ENCODE results near the gene CABP4. TPM values are rescaled to one million over a fixed set of nuclear protein-coding genes. Genes with fewer than 3 reads are reported as not detected.

CABP4 gene
- polyA plus RNA-seq, 1 donor from 2014 or later = 3.9 TPM

DNA sequence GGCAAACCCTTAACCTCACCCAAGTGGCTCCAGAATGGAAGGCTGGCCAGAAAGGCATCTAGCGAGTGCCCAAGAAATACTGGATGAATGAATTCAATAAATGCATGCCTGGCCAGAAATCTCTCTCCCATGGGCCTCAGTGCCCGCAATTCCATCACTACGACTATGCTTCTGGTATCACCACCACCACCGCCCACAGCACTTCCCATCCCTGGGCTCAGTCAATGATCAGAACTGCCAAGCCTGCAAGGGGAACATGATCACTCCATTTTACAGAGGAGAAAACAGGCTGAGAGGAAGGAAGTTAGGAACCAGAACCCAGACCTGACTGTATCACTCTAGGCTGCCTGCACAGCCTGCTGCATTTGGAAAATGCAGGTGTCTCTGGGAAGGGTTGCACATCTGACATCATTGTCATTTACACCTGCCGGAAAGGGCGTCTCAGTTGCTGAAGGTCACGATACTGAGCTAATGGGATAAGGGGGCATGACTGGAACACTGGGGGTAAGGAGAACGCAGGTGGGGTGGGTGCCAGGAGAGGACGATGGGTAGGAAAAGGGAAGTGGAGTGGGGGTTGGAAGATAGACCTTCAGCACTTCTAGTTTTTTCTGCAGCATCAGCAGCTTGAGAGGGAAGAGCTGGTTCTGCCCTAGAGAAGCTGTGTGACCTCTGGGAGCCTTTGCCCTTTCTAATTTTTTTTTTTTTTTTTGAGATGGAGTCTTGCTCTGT is 5.9 kb upstream of the CABP4 start:
- peak overlapping the region; percentile 67 to 94 (median 68) for H3K27ac Mint-ChIP-seq
- no peaks in the 10 kb centered on the region for H3K36me3 Mint-ChIP-seq
- H3K9me3 Mint-ChIP-seq = no peaks in the 10 kb centered on the region
- H3K4me1 Mint-ChIP-seq = peaks cover 26 to 43% (median 39%) of the 10 kb centered on the region in 3 donors
- peak overlapping the region in 3 of 4 donors; percentile 33 to 74 (median 51) for H3K4me3 Mint-ChIP-seq
- H3K27me3 Mint-ChIP-seq = peaks cover 3% of the 10 kb centered on the region

GRCh38 chr11:67450796-67451657 is 4.1 kb upstream of the CABP4 start:
- H3K27ac Mint-ChIP-seq = peak overlapping the region in 1 of 3 donors; percentile 35
- H3K27me3 Mint-ChIP-seq = peaks cover 3% of the 10 kb centered on the region
- peaks cover 15 to 31% (median 25%) of the 10 kb centered on the region in 3 donors for H3K4me1 Mint-ChIP-seq
- H3K9me3 Mint-ChIP-seq = no peaks in the 10 kb centered on the region
- no peaks in the 10 kb centered on the region for H3K36me3 Mint-ChIP-seq
- H3K4me3 Mint-ChIP-seq = peak overlapping the region in 1 of 4 donors; percentile 14

DNA sequence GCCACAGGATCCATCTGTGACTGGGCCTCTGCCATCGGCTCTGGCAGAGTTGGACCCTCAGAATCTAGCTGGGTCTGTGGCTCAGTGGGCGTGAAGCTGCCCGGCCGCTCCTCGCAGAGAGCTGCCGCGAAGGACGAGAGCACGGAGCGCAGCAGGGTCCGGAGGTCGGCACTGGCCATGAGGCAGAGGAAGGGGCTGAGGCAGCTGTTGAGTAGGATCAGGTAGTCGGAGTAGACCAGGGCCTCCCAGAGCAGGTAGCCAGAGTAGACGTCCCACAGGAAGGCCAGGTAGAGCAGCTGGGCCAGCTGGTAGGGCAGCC is 3.5 kb upstream of the CABP4 start:
- Mint-ChIP-seq H3K27me3 (peaks cover 3% of the 10 kb centered on the region), H3K4me1 (peaks cover 11 to 28% (median 19%) of the 10 kb centered on the region in 3 donors)

DNA sequence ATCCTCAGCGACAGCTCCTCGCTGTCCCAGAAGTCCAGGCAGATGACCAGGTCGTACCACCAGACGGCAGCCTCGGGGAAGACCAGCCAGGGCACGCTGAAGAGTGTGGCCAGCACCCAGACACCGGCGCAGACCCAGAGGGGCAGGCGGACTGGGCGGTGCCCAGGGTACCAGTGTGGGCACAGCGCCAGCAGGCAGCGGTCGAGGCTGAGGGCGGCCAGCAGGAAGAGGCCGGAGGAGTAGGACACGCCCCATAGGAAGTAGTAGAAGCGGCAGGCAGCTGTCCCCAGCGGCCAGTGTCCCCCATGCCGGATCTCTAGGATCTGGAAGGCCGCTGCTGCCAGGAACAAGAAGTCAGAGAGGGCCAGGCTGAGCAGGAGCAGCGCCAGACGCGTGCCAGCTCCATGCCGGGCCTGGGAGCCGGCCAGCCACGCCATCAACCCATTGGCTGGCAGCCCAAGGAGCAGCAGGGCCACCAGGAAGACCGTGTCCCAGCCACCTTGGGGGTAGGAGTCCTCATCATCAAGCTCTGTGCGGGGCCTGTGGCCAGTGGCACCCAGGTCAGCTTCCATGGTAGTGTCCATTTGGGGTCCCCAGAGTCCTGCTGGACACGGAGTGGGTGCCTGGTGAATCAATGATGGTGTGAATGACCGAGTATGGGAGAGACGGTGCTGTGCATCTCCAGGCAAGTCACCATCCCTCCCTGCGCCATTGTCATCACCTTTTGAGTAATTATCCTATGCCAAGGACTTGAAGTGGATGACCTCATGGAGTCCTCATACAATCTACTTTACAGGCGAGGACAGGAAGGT is 2.8 kb upstream of the CABP4 start, which contains the start of gene GPR152:
GPR152 (minus strand) TSS at position 589 of the 812 bp plus-strand sequence; CDS start at position 584, 5 bp downstream.
- Mint-ChIP-seq H3K4me3 (peak within 1 kb of the TSS in 1 of 4 donors; percentile 14), H3K4me1 (peaks cover 12 to 28% (median 14%) of the 10 kb centered on the region in 3 donors), H3K9me3 (no peaks in the 10 kb centered on the region), H3K27me3 (peaks cover 3% of the 10 kb centered on the region), H3K27ac (peak within 1 kb of the TSS in 1 of 3 donors; percentile 39), H3K36me3 (no peaks in the 10 kb centered on the region)

More for the DNA sequence above, 3.5 kb upstream of the CABP4 start:
- Mint-ChIP-seq H3K9me3 (no peaks in the 10 kb centered on the region), H3K36me3 (no peaks in the 10 kb centered on the region), H3K4me3 (peak overlapping the region in 1 of 4 donors; percentile 14), H3K27ac (peak overlapping the region in 1 of 3 donors; percentile 35)

DNA sequence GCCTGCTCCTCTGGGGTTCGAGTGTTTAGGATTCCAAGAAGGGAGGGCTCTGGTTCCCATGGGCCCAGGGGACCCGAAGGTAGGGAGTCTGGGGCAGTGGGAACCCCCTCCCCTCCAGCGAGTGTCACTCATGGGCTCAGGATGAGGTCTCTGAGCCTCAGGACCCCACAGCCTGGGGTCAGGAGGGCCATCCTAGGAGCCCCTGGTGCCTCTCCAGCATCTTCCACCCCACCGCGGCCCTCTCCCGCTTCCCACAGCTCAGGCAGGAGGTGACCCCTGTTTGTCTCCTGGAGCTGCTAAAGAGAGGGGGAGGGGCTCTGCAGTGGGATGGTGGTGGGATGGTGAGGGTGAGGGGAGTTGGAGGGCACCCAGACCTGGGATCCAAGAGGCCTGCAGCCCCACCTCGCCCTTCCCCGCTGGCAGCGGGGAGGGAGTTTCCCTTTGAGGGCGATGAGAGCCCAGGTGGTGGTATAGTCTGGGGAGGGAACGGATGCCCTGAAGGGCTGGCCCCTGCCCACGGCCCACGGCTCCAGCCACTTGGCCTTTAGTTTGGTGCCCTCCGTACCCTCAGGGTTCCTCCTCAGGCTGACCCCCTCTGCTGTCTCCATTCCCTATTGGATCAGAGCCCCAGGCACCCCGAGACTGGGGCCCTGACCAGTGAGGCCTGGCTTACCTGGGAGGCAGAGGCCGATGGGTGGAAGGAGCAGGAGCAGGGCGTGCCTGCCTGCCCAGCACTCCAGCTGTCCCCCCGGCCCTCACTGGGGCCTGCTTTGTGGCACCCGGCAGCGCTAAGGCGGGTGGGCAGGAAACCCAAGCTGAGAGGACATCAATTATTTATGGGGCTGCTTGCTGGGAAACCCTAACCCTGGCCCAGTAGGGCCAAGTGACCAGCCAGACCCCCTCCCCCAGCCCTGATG is 1.1 kb upstream of the CABP4 start:
- H3K9me3 Mint-ChIP-seq = no peaks in the 10 kb centered on the region
- peaks cover 13 to 25% (median 16%) of the 10 kb centered on the region in 3 donors for H3K4me1 Mint-ChIP-seq
- no peak overlapping the region for H3K4me3 Mint-ChIP-seq
- H3K36me3 Mint-ChIP-seq = peaks cover 2% of the 10 kb centered on the region
- no peak overlapping the region for H3K27ac Mint-ChIP-seq
- H3K27me3 Mint-ChIP-seq = peaks cover 2% of the 10 kb centered on the region

DNA sequence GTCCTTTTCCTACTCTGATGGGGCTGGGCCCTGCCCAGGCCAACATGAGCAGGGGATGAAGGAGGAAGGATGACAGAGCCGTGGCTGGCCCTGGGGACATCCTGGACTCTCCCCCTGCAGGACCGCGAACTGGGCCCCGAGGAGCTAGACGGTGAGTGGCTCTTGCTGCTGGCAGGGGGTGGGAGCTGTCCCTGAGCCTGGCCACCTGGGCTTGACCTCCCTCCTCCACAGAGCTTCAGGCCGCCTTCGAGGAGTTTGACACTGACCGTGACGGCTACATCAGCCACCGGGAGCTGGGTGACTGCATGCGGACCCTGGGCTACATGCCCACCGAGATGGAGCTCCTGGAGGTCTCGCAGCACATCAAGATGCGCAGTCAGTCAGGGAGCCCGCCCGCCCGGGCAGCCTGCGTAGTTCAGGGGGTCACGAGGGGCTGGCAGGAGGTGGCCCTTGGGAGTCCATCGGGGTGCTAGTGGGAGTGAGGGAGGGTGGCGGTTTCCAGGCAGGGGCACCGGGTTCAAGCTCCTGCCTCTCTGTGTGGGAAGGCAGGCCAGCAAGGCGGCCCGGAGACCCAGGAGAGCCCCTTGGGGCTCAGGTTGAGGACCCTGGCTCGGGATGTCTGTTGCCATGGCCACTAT is 1.0 kb downstream of the CABP4 start:
- H3K27ac Mint-ChIP-seq = peak overlapping the region in 1 of 3 donors; percentile 80
- H3K4me1 Mint-ChIP-seq = peaks cover 19 to 28% (median 20%) of the 10 kb centered on the region in 3 donors
- no peak overlapping the region for H3K4me3 Mint-ChIP-seq
- no peaks in the 10 kb centered on the region for H3K9me3 Mint-ChIP-seq
- H3K36me3 Mint-ChIP-seq = peaks cover 2% of the 10 kb centered on the region
- H3K27me3 Mint-ChIP-seq = no peaks in the 10 kb centered on the region

DNA sequence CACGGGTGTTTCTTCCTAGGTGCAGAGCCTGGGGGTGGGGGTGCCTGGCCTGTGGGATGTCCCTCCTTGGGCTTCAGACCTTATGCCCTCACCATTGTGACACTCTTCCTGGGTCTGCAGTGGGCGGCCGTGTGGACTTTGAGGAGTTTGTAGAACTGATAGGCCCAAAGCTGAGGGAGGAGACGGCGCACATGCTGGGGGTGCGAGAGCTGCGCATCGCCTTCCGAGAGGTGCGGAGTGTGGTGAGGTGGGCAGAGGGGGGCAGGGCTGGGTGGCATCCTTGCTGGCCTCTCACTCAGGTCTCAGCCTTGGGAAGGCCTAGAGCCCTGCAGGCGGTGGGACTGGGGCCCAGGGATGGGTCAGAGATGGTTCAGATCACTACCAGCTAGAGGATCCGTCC is 2.3 kb downstream of the CABP4 start:
- peaks cover 19 to 25% (median 20%) of the 10 kb centered on the region in 3 donors for H3K4me1 Mint-ChIP-seq
- H3K27ac Mint-ChIP-seq = peak overlapping the region; percentile 59 to 80 (median 67)
- peaks cover 2% of the 10 kb centered on the region for H3K36me3 Mint-ChIP-seq
- peak overlapping the region in 2 of 4 donors; percentile 47 to 84 for H3K4me3 Mint-ChIP-seq
- H3K27me3 Mint-ChIP-seq = no peaks in the 10 kb centered on the region
- no peaks in the 10 kb centered on the region for H3K9me3 Mint-ChIP-seq

GRCh38 chr11:67458266-67458665 is 3.1 kb downstream of the CABP4 start:
- Mint-ChIP-seq H3K27ac (peak overlapping the region; percentile 16 to 91 (median 79)), H3K27me3 (no peaks in the 10 kb centered on the region), H3K9me3 (no peaks in the 10 kb centered on the region), H3K4me3 (no peak overlapping the region), H3K36me3 (peaks cover 2% of the 10 kb centered on the region), H3K4me1 (peaks cover 20 to 28% (median 22%) of the 10 kb centered on the region in 3 donors)

DNA sequence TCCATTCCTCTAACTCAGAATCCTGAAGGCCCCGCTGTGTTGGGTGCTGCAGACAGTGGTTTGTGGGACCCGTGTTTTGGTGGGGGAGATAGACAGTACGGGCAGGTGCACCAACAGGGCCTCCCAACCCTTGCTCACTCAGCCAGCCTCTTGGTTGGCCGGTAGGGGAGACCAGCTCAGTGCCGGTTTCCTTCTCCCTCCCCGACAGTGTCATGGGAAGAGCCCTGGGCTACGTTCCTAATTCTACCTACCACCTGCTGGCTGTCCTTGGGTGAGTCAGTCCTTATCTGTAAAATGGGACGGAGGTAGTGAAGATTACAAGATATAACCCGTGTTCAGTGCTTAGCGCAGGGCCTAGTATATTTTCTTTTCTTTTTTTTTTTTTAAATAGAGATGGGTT is 8.0 kb downstream of the CABP4 start:
- Mint-ChIP-seq H3K4me1 (peaks cover 22 to 35% (median 35%) of the 10 kb centered on the region in 3 donors), H3K36me3 (no peaks in the 10 kb centered on the region), H3K27me3 (no peaks in the 10 kb centered on the region), H3K9me3 (no peaks in the 10 kb centered on the region), H3K27ac (peak overlapping the region in 2 of 3 donors; percentile 59 to 89), H3K4me3 (peak overlapping the region in 3 of 4 donors; percentile 49 to 91 (median 81))

DNA sequence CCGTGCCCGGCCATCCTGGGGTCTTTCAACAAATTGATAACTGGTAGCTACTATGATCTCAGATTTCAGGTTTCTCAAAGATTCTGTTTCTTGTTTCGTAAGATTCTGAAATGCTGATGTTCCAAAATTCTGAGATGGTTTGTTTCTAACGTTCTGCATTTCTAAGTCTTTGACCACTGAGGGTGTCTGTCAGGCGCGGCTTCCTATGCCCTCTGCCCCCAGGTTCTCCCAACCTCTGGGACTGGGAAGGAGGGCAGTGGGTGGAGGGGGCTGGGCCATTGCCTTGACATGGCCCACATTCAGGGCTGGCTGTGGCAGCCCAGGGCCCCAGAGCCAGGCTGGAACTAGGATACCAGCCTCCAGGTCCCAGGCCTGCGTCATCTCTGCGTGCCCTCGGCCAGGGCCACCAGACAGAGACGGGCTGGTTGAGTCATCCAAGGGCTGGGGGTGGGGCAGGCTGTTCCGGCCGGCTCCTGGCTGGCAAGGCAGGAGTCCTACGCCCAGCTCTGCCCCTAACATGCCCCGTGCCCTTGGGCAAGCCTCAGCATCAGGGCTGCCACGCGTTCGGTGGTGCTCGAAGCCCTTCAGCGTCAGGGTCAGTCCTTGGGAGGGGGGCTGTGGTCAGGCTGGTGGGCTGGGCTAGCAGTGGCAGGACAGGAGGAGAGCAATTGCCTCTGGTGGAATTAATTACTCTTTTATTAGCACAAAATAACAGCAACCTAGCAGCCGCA is 8.7 kb downstream of the CABP4 start:
- no peaks in the 10 kb centered on the region for H3K36me3 Mint-ChIP-seq
- H3K27me3 Mint-ChIP-seq = no peaks in the 10 kb centered on the region
- H3K4me3 Mint-ChIP-seq = peak overlapping the region; percentile 86 to 96 (median 93)
- peak overlapping the region; percentile 89 to 96 (median 96) for H3K27ac Mint-ChIP-seq
- peaks cover 22 to 34% (median 34%) of the 10 kb centered on the region in 3 donors for H3K4me1 Mint-ChIP-seq
- no peaks in the 10 kb centered on the region for H3K9me3 Mint-ChIP-seq

- peak overlapping the region; percentile 89 to 96 (median 96) for H3K27ac Mint-ChIP-seq
- no peaks in the 10 kb centered on the region for H3K36me3 Mint-ChIP-seq
- no peaks in the 10 kb centered on the region for H3K9me3 Mint-ChIP-seq
- peaks cover 17 to 29% (median 28%) of the 10 kb centered on the region in 3 donors for H3K4me1 Mint-ChIP-seq
- no peaks in the 10 kb centered on the region for H3K27me3 Mint-ChIP-seq
- peak overlapping the region; percentile 86 to 96 (median 93) for H3K4me3 Mint-ChIP-seq
Observed at GRCh38 chr11:67464411-67465188, 9.4 kb downstream of the CABP4 start.

DNA sequence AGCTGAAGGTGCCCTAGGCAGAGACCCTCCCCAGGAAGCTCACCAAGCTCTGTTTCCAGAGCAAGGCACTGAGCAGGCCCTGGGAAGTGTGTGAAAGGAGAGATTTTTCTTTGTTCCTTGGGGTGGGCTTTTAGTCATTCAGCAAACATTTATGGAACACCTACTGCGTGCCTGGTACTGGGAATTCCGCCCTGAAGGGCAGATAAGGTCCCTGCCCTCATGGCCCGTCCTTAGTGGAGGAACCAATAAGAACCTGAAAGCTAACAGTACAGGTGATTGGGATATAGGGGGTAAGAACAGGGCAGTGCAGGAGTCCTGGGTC is 10.0 kb downstream of the CABP4 start:
- H3K36me3 Mint-ChIP-seq = no peaks in the 10 kb centered on the region
- no peaks in the 10 kb centered on the region for H3K9me3 Mint-ChIP-seq
- H3K27ac Mint-ChIP-seq = peak overlapping the region; percentile 89 to 96 (median 91)
- peak overlapping the region; percentile 86 to 96 (median 93) for H3K4me3 Mint-ChIP-seq
- peaks cover 12 to 24% (median 23%) of the 10 kb centered on the region in 3 donors for H3K4me1 Mint-ChIP-seq
- no peaks in the 10 kb centered on the region for H3K27me3 Mint-ChIP-seq

All from IgD-negative memory B cell (primary cell).